Hematopoietic multipotent progenitor cell treated with erythropoietin and hydrocortisone succinate and interleukin-3 and kit ligand, for 6 days (in vitro differentiated cells): ENCODE data around the gene PEMT.
"Not testable (repeated sequence)": the region's sequence is repeated elsewhere in the genome, so short reads cannot be mapped to it uniquely, and the experiment has no call there.

Experiments used
- DNase-seq: peaks from one replicate; pipeline ENCODE4 v3.0.0-alpha.2; 2015

The PEMT gene

GRCh38 chr17:17498606-17499301, 92.8 kb downstream of the PEMT start:
- no peak for DNase-seq

DNA sequence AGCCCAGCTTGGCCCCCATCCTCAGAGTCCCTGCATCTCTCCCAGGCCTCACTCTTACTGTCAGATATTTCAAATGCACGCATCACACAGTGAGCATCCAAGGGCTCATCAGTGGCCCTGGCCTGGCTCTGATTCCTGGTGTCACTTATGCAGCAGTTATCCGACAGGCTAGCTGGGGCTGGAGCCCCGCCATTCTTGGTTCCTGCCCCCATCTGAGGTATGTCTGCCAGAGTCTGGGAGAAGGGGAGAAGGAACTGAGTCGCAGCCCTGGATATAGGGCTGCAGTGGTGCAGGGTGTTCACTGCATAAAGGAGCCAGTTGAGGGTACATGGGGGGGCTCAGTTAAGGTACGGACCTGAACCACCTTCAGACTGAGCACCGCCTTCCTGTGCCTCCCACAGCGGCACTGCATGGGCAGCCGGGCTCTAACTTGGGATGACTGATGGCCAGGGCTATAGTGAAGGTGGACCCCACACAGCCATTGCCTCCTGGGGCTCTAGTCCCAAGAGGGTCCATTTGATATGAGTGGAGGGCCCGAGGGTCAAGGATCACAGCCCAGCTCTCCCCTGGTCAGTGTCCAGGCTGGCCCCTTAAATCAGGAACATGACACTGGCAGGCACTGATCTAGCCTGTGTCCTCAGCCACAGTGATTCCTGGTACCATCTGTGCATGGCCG, 93.5 kb downstream of the PEMT start:
- no peak for DNase-seq

- no peak for DNase-seq
Observed at GRCh38 chr17:17497065-17497844, 94.3 kb downstream of the PEMT start.

- DNase-seq = peak; percentile 89
Observed at GRCh38 chr17:17496189-17497064, 95.1 kb downstream of the PEMT start, which contains the start of gene RASD1. Gene RASD1, minus strand, starts transcription at chr17:17496395. Its CDS starts 214 bp downstream, at chr17:17496181.

- peak; percentile 36 for DNase-seq
Observed at GRCh38 chr17:17495536-17496188, 95.8 kb downstream of the PEMT start.

DNA sequence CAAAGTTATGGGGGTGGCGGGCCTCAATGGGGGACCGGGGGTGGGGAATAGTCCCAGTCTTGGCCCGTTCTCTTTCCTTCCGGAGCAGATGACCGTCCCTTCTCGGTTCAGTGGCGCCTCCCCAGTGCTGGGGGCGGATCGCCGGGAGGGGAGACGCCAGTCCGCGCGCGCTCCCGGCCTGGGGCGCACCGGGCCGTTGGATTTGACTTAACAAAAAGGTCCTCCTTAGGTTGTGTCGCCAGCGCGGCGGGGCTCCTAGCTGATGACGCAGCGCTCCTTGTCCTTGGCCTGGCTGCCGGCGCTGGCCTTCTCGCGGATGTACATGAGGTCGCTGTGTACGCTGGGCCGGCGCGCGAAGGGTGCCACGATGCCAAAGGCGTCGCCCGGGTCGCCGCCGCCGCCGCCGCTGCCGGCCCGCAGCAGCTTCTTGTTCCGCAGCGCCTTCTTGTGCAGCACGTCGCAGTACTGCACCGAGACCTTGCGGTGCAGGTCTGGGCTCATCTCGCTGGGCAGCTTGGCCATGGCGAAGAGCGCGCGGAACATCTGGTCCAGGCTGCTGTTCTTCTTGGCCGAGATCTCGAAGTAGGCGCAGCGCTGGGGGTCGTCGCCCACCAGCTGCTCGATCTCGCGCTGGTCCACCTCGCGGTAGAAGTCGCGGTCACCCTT, 96.5 kb downstream of the PEMT start:
- peak; percentile 59 for DNase-seq

DNA sequence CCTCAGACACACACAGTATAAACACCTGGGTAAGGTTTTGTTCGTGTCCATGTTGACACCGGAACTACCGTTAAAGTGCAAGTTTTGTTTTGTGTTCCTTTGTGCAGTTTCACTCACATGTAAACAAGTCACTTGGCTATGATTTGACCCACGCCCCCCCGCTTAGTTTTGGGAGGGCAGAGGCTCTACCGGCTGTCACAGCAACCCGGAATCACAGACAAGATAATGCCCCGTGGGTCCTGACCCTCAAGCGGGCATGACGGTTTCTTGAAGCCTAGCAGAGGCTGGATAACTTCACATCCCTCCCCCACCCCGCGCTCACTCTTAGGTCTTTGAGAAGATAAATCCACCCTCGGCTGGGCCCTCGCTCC, 97.0 kb downstream of the PEMT start:
- no peak for DNase-seq

GRCh38 chr17:17493986-17494466, 97.5 kb downstream of the PEMT start:
- no peak for DNase-seq

GRCh38 chr17:17493249-17493985, 98.1 kb downstream of the PEMT start:
- peak; percentile 38 for DNase-seq

DNA sequence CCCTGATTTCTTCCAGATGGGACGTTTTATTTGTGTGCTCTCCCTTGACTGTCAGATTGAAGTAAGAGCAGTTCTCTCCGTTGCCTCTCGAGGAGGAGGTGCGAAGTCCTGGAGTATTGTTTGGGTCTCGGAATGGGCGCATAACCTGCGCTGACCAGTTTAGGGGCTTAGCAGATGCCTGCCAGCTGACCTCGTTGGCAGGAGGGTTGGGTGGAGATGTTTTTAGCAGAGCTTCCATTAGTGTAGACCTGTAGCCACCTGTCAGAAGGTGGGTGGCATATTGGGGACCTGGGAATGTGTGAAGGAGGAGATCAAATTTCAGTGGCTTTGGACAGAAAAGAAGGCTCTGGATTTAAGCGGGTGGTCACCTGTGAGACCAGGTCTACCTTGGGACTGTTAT, 98.9 kb downstream of the PEMT start:
- no peak for DNase-seq

DNA sequence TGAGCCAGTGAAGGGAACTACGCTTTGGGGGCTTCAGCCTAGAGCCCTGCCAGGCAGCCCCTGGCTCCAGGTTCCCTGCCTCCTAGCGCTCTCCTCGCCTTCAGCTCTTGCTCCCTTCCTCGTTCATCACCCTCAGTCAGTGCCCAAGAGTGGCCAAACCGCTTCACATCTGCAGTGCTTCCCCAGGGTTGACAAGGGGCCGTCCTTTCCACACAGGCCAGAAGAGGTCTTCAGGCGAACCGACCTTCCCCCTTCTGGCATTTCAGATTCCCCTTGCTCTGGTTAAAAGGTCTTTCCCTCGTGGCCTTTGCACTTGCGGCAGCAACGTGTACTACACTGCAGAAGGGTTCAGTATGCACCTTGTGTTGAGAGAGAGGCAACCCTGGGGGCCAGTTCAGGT, 99.4 kb downstream of the PEMT start:
- DNase-seq = no peak

DNA sequence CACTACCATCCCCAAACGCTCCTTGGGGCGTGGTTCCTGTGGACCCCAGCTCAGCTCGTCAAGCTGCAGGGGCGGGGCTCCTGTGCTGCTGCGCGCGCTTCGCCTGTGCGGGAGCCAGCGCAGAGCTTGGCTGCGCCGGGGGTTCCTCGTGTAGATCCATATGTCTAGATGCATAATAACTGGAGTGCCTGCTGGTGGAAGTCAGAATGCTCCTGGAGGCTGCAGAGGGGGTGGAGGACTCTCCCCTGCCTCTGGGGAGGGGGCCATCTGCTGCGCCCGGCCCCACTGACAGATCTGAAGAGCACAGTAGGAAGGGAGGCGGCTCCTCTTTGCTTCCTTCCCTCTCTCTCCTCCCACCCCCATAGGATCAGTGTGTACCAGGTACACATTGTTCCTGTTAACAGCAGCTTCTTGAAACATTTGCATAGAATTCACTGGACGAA, 99.9 kb downstream of the PEMT start:
- DNase-seq = no peak

- DNase-seq = no peak
Observed at GRCh38 chr17:17491031-17491471, 100.5 kb downstream of the PEMT start.

- DNase-seq = no peak
Observed at GRCh38 chr17:17487998-17488397, 103.5 kb downstream of the PEMT start.

GRCh38 chr17:17486416-17486815, 105.1 kb downstream of the PEMT start:
- not testable (repeated sequence) for DNase-seq

DNA sequence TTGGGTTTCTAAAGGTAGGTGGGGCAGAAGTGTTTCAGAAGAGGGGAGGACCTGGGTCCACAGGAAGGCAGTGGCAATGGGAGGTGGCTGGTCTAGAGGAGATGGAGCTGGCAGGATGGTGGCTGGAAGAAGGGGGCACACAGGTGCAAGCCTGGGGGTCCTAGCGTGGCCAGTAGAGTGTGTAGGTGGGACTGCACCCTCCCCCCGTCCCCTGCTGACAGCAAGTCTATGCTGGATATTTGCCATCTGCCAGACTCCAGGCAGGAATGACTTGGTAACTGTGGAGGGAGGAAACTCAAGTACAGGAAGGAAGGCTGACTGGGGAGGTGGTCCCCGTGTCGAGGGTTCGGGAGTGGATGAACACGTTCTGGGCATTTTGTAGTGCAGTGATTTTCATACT, 106.1 kb downstream of the PEMT start:
- no peak for DNase-seq

DNA sequence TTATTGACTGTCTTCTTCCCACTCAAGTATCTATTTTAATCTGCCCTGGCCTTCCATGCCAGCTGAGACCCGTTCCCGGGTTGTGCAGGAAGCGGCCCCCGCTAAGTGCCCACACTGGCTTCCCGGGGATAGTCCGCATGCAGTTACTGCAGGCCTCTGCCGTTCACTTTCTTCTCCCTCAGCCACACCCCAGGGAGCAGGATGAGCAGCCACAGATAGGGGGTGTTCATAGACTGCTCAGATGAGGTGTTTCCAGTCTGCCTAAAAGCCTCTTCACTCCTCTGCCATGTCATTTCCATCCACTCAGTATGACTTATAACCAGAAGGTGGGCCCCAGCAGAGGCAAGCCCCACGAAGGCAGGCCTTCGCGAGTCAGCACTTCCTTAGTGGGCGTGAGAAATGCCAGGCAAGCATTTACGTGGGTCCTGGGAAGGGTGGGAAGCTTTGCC, 107.0 kb downstream of the PEMT start:
- peak; percentile 51 for DNase-seq

DNA sequence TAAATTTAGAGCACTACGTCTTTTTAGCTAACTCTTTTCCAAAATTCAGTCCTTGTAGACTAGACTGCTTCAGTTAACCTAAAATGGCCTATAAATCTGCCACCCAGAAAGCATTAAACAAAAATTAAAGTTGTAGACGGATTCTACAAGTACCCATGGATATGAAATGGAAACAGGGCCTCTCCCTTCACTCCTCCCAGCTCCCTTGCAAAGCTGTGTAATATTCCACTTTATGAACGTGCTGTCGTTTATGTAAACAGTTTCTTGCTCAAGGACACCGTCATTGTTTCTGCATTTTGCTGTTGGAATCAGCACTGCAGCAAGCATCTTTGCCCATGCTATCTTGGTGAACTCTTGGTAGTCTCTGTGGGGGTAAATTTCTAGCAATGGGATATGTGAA, 109.6 kb downstream of the PEMT start:
- no peak for DNase-seq

DNA sequence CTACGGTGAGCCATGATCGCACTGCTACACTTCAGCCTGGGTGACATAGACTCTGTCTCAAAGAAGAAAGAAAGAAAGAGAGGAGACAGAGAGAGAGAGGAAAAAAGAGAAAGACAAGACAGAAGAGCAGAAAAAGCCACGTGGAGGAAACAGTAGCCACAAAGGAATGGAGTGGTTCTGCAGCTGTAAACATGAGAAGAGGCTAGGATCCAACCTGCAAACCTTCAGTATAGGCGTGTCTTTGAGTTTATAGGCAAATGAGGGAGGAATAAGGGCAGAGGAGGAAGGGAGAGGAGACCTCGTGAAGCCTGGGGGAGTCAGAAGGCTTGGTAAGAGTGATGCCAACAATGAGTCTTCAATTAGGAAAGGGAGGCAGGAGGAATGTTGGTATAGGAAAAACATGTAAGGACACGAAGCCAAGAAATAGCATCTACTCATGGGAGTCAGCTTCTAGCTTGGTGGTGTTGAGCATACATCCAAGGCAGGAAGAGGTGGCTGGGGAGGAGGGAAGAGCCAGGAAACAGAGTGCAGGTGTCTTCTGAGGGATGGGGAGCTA, 110.8 kb downstream of the PEMT start:
- DNase-seq = no peak

GRCh38 chr17:17479209-17479608, 112.3 kb downstream of the PEMT start:
- no peak for DNase-seq
